SK-N-SH treated with all-trans-retinoic acid at 6 μM for 48 hours (cell line): ENCODE results near the gene E2F7.

Experiments
- ATAC-seq: fragments of 200-7000 bp; cut with Tn5 transposase; 3 replicates; pipeline ENCODE4 v1.9.1; 2020; ENCODE audit warnings: mild to moderate bottlenecking, moderate library complexity
- ARNTL ChIP-seq: fragments of 450-650 bp; formaldehyde crosslinking; IDR thresholded peaks from 2 replicates; pipeline ENCODE4 v1.5.0; 2020; ENCODE audit warnings: low read depth, mild to moderate bottlenecking, moderate library complexity, borderline replicate concordance
- CSDC2 ChIP-seq: fragments of 250-450 bp; sonication (Bioruptor Pico); IDR thresholded peaks from 2 replicates; pipeline ENCODE4 v1.5.0; 2020; ENCODE audit warnings: mild to moderate bottlenecking, moderate library complexity
- ESRRG ChIP-seq: fragments of 250-450 bp; sonication (Bioruptor Pico); IDR thresholded peaks from 2 replicates; pipeline ENCODE4 v1.6.1; 2021; ENCODE audit warnings: mild to moderate bottlenecking
- ISL1 ChIP-seq: fragments of 250-450 bp; sonication (Bioruptor Pico); IDR thresholded peaks from 2 replicates; pipeline ENCODE4 v2.1.2; 2022; ENCODE audit warnings: mild to moderate bottlenecking, moderate library complexity
- OSR1 ChIP-seq: fragments of 250-450 bp; sonication (Bioruptor Pico); IDR thresholded peaks from 2 replicates; pipeline ENCODE4 v1.8.0; 2022; ENCODE audit warnings: moderate library complexity, mild to moderate bottlenecking, inconsistent platforms
- RARB ChIP-seq: fragments of 250-450 bp; sonication (Bioruptor Pico); IDR thresholded peaks from 2 replicates; pipeline ENCODE4 v1.8.0; 2021; ENCODE audit warnings: mild to moderate bottlenecking, moderate library complexity
- TCF4 ChIP-seq: fragments of 250-450 bp; sonication (Bioruptor Pico); IDR thresholded peaks from 2 replicates; pipeline ENCODE4 v1.8.0; 2021; ENCODE audit warnings: mild to moderate bottlenecking, moderate library complexity, borderline replicate concordance
- ZC3H10 ChIP-seq: fragments of 250-450 bp; sonication (Bioruptor Pico); IDR thresholded peaks from 2 replicates; pipeline ENCODE4 v1.5.1; 2021; ENCODE audit warnings: mild to moderate bottlenecking, moderate library complexity
- ZNF565 ChIP-seq: fragments of 450-650 bp; formaldehyde crosslinking; conservative IDR thresholded peaks from 2 replicates; pipeline ENCODE4 v1.5.0; 2020; ENCODE audit warnings: low read depth, mild to moderate bottlenecking, moderate library complexity
- ZNF70 ChIP-seq: fragments of 450-650 bp; formaldehyde crosslinking; IDR thresholded peaks from 2 replicates; pipeline ENCODE4 v1.5.0; 2020; ENCODE audit warnings: mild to moderate bottlenecking, moderate library complexity
- TF ChIP-seq, protein P1 (sequence below): fragments of 250-450 bp; sonication (Bioruptor Pico); IDR thresholded peaks from 2 replicates; pipeline ENCODE4 v1.5.1; 2020; ENCODE audit warnings: low read depth, mild to moderate bottlenecking, moderate library complexity
- TF ChIP-seq, protein P2 (sequence below): fragments of 250-450 bp; sonication (Bioruptor Pico); IDR thresholded peaks from 2 replicates; pipeline ENCODE4 v1.8.0; 2020; ENCODE audit warnings: mild to moderate bottlenecking, moderate library complexity, borderline replicate concordance

The E2F7 gene

DNA sequence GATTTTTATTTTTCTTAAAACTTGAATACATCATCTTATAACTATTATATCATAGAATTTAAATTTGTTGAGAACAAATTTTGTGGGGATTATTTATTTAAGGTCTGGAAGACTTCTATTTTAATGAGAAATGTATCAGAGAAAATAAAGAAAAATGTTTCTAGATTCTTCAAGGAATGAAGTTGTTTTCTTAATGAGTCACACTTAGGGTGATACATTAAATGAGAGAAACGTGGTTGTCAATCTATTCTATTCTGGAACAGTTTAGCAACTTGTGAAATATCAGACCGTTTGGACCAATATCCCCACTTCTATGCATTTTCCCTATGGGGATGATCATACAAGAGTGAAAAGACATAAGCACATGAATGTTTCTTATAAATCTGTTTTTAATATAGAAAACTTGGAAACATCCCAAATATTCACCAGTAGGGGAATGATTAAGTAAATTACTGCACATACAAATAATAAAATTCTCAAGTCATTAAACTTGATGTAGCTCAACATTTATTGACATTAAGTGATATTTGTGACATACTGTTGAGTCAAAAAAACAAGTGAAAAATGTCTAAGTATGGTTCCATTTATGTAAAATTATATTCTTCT is 88.5 kb downstream of the E2F7 start:
- ATAC-seq = peak; percentile 47; the same call in 2 of the 3 replicates
- TF ChIP-seq, protein P1, sequence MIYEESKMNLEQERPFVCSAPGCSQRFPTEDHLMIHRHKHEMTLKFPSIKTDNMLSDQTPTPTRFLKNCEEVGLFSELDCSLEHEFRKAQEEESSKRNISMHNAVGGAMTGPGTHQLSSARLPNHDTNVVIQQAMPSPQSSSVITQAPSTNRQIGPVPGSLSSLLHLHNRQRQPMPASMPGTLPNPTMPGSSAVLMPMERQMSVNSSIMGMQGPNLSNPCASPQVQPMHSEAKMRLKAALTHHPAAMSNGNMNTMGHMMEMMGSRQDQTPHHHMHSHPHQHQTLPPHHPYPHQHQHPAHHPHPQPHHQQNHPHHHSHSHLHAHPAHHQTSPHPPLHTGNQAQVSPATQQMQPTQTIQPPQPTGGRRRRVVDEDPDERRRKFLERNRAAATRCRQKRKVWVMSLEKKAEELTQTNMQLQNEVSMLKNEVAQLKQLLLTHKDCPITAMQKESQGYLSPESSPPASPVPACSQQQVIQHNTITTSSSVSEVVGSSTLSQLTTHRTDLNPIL (CRISPR knock-in tag) = no peak
- TF ChIP-seq CSDC2 (CRISPR knock-in tag) (no peak), ISL1 (peak; percentile 71), OSR1 (CRISPR knock-in tag) (no peak), ZNF565 (CRISPR knock-in tag) (no peak), TCF4 (CRISPR knock-in tag) (peak; percentile 54; the same call in 1 of the 2 replicates), ESRRG (no peak), ZC3H10 (CRISPR knock-in tag) (0 out of 2 replicates have a peak, but pooled peaks have one; percentile 46), ZNF70 (CRISPR knock-in tag) (no peak), ARNTL (CRISPR knock-in tag) (no peak), RARB (CRISPR knock-in tag) (no peak)
- TF ChIP-seq, protein P2, sequence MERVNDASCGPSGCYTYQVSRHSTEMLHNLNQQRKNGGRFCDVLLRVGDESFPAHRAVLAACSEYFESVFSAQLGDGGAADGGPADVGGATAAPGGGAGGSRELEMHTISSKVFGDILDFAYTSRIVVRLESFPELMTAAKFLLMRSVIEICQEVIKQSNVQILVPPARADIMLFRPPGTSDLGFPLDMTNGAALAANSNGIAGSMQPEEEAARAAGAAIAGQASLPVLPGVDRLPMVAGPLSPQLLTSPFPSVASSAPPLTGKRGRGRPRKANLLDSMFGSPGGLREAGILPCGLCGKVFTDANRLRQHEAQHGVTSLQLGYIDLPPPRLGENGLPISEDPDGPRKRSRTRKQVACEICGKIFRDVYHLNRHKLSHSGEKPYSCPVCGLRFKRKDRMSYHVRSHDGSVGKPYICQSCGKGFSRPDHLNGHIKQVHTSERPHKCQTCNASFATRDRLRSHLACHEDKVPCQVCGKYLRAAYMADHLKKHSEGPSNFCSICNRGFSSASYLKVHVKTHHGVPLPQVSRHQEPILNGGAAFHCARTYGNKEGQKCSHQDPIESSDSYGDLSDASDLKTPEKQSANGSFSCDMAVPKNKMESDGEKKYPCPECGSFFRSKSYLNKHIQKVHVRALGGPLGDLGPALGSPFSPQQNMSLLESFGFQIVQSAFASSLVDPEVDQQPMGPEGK = peak; percentile 46; the same call in 1 of the 2 replicates
